Right lobe of liver (tissue), 4 donors: Measurements from ENCODE around the gene GUSB.

Source experiments
- CTCF ChIP-seq, 4 donors: fragments of 200-600 bp in 3 of 4; fragments of 450-650 bp in 1 of 4; IDR thresholded peaks; one replicate each; pipeline versions ENCODE4 v1.5.1 to v1.8.0; 2016 to 2022; ENCODE audit warnings: antibody characterized with exemption in 4 of 4, mild to moderate bottlenecking in 2 of 4
- POLR2A ChIP-seq: fragments of 450-650 bp; IDR thresholded peaks from one replicate; pipeline ENCODE4 v1.6.1; 2017; ENCODE audit warnings: antibody characterized with exemption, mild to moderate bottlenecking
- donor health status: DM: no; HTN: no; CAD: no.
- donor health status: DM: no; HTN: no; CAD: no.
- donor health status: DM: no; HTN: yes; CAD: no.

DNA sequence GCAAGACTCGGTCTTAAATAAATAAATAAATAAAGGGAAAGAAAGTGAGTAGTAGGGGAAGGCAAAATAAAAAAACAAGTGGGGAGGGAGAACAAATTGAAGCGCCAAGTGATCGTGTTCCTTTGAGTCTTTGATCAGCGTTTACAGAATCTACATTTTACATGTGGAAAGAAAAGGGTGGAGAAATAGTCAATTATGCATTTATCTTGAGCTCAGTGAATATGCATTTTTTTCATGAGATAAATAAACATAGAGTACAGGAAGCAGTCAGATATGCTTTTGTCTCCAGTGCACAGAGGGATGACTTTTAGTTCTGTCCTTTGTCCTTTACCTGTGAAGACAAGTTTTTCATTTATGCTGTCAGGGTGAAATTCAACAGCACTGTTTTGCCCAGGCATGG, 6.1 kb upstream of the GUSB start:
- TF ChIP-seq POLR2A: no peak
- TF ChIP-seq CTCF (IDR thresholded peaks at IDR 0.05): no peak
